GM12878 (cell line): ENCODE results near the gene RBM12.

ENCODE experiments used
- CHD4 ChIP-seq: fragments of 200-600 bp; sonication (generic); IDR thresholded peaks from 2 replicates; pipeline ENCODE4 v1.6.1; 2016; ENCODE audit warnings: mild to moderate bottlenecking
- JUND ChIP-seq: IDR thresholded peaks from 2 replicates; pipeline ENCODE4 v1.6.1; 2012; ENCODE audit warnings: low read depth, mild to moderate bottlenecking, low read length, improper control_type of control experiment, moderate library complexity
- POLR2A ChIP-seq: IDR thresholded peaks from 2 replicates; pipeline ENCODE4 v1.6.1; 2011; ENCODE audit warnings: low read depth, mild to moderate bottlenecking, low read length
- RAD21 ChIP-seq: IDR thresholded peaks from 2 replicates; pipeline ENCODE4 v1.6.1; 2011; ENCODE audit warnings: mild to moderate bottlenecking, low read depth, low read length, moderate library complexity; ENCODE audit not compliant: insufficient read depth
- YBX1 ChIP-seq: fragments of 450-650 bp; IDR thresholded peaks from 2 replicates; pipeline ENCODE4 v1.6.1; 2016; ENCODE audit warnings: antibody characterized with exemption
- ZBTB11 ChIP-seq: fragments of 450-650 bp; formaldehyde crosslinking; IDR thresholded peaks from 2 replicates; pipeline ENCODE4 v1.5.0; 2022; ENCODE audit warnings: mild to moderate bottlenecking, missing genetic modification characterization
- TF ChIP-seq, protein P1 (sequence below), 3 experiments: IDR thresholded peaks in 2 of 3; conservative IDR thresholded peaks in 1 of 3; 2 replicates each; pipeline ENCODE4 v1.5.1; 2011; ENCODE audit warnings: low read depth in 3 of 3, low read length in 3 of 3, mild to moderate bottlenecking in 3 of 3, control low read depth in 2 of 3, moderate library complexity in 2 of 3, inconsistent platforms in 1 of 3, mixed read lengths in 1 of 3; ENCODE audit not compliant: control insufficient read depth in 2 of 3, insufficient read depth in 1 of 3; ENCODE audit errors: extremely low read depth in 1 of 3

- TF ChIP-seq JUND (no peak), POLR2A (no peak), ZBTB11 (CRISPR knock-in tag) (no peak), RAD21 (no peak), CHD4 (no peak), YBX1 (no peak)
- TF ChIP-seq, protein P1, sequence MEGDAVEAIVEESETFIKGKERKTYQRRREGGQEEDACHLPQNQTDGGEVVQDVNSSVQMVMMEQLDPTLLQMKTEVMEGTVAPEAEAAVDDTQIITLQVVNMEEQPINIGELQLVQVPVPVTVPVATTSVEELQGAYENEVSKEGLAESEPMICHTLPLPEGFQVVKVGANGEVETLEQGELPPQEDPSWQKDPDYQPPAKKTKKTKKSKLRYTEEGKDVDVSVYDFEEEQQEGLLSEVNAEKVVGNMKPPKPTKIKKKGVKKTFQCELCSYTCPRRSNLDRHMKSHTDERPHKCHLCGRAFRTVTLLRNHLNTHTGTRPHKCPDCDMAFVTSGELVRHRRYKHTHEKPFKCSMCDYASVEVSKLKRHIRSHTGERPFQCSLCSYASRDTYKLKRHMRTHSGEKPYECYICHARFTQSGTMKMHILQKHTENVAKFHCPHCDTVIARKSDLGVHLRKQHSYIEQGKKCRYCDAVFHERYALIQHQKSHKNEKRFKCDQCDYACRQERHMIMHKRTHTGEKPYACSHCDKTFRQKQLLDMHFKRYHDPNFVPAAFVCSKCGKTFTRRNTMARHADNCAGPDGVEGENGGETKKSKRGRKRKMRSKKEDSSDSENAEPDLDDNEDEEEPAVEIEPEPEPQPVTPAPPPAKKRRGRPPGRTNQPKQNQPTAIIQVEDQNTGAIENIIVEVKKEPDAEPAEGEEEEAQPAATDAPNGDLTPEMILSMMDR (IDR thresholded peaks at IDR 0.05 in 2 of 3, conservative IDR thresholded peaks at IDR 0.05 in 1 of 3; ENCODE audit: control insufficient read depth in 2 of 3, extremely low read depth in 1 of 3, insufficient read depth in 1 of 3, low read depth in 3 of 3, low read length in 3 of 3) = no peak
Observed at GRCh38 chr20:35644806-35645205, 19.9 kb downstream of the RBM12 start.
